IPS-NIHi7 (cell line): ENCODE data around the gene CFAP251.

Experiments
- DNase-seq: peaks from one replicate; pipeline ENCODE4 v3.0.0; 2012; ENCODE audit warnings: mixed read lengths; ENCODE audit errors: extremely low spot score

Gene CFAP251

GRCh38 chr12:122052285-122052684 lies 133.9 kb downstream of the CFAP251 start:
- DNase-seq, result no peak
